ENCODE data around the gene GPR89B. TPM values are rescaled to one million over a fixed set of nuclear protein-coding genes. Genes with fewer than 3 reads are reported as not detected.
"Not testable (repeated sequence)": the region's sequence is repeated elsewhere in the genome, so short reads cannot be mapped to it uniquely, and the experiment has no call there.

The GPR89B gene
- total RNA-seq, 1 donor from 2014 or later: 32.2 TPM

DNA sequence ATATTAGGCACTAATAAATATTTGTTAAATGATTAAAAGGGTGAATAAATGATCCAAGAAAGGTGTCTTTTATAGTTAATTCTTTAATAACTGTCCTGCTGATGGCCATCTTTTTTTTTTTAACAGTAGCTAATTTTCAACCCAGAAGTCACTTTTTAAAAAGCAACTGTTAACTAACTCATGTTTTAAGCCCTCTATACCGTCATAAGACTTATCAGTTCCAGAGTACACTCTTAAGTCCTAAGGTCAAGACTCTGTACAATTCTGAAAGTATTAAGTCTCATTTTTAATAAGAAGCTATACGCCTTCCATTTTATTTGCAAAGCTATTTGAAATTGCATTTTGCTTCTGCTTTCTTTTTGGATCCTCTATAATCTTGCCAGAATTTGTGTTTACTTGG lies 2.9 kb downstream of the GPR89B start:
- not testable (repeated sequence) for DNase-seq (ENCODE audit: low spot score in 2 of 2); FAIRE-seq

DNA sequence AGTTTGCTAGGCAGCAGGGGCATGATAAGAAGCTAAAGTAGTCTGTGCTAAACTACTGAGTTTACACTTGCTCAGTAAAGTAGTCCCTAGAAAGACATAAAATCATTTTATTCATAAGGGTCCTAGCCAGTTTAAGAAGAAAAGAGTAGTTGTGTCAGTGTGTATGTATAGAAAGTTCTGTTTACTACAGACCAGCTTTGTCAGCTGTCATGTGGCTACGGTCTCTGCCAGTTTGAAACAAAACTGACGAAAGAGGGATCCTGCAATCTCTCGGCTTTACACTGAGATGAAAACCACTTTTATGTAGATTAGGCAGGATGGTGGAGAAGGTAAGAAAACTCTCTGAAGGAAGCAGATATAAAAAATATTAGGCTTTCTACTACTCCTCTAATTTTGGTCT lies 7.1 kb downstream of the GPR89B start:
- DNase-seq (ENCODE audit: low spot score in 2 of 2); FAIRE-seq: not testable (repeated sequence)

DNA sequence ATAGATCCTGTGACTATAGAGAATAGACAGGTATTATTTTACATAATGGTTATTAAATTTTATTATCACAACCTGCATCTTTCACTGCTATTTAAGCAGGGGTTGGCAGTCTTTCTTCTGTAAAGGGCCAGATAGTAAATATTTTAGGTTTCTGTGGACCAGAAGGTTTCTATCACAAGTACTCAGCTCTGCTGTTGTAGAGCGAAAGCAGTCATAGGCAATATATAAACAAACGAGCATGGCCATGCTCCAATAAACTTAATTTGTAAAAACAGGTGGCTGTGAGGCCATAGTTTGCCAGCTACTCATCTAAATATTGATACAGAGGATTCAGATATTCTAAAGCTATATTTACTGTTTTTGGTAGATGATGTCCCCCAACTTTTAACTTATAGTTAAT lies 12.2 kb downstream of the GPR89B start:
- FAIRE-seq; DNase-seq (ENCODE audit: low spot score in 2 of 2): not testable (repeated sequence)

DNA sequence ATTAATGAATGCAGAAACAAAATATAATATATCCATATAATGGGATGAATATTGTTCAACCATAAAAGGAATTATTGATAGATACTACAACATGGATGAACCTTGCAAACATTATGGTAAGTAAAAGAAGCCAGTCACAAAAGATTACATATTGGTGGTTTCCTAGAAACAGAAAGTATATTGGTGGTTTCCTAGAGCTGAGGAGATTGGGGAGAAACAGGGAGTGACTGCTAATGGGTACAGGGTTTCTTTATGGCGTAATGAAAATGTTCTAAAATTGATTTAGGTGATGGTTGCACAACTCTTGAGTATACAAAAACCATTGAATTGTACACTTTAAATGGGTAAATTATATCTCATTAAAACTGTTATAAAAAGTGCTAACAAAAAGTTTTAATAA lies 14.3 kb downstream of the GPR89B start:
- not testable (repeated sequence) for FAIRE-seq

DNA sequence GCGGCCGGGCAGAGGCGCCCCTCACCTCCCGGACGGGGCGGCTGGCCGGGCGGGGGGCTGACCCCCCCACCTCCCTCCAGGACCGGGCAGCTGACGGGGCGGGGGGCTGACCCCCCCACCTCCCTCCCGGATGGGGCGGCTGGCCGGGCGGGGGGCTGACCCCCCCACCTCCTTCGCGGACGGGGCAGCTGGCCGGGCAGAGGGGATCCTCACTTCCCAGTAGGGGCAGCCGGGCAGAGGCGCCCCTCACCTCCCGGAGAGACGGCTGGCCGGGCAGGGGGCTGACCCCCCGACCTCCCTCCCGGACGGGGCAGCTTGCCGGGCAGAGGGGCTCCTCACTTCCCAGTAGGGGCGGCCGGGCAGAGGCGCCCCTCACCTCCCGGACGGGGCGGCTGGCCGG lies 21.3 kb downstream of the GPR89B start:
- DNase-seq (ENCODE audit: low spot score in 2 of 2); FAIRE-seq: not testable (repeated sequence)

More for the DNA sequence above, 14.3 kb downstream of the GPR89B start:
- not testable (repeated sequence) for DNase-seq (ENCODE audit: low spot score in 2 of 2)

DNA sequence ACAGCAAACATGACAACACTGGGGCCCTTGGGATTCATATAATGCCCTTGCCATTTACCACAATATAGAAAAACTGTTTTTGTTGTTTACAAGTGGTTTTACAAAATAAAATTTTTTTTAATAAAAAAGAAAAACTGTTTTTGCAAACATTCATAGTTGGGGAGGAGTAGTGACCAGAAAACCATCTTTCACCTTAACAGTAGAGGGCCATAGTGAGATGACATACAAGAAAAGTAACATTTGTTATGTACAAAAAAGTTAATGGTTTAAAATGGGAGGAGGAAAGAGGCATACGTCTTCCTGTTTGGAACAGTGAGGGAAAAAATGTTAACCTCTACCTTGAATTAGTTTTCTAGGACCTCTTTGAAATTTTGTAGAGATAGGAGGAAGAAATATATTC lies 30.7 kb downstream of the GPR89B start:
- FAIRE-seq; DNase-seq (ENCODE audit: low spot score in 2 of 2): not testable (repeated sequence)

DNA sequence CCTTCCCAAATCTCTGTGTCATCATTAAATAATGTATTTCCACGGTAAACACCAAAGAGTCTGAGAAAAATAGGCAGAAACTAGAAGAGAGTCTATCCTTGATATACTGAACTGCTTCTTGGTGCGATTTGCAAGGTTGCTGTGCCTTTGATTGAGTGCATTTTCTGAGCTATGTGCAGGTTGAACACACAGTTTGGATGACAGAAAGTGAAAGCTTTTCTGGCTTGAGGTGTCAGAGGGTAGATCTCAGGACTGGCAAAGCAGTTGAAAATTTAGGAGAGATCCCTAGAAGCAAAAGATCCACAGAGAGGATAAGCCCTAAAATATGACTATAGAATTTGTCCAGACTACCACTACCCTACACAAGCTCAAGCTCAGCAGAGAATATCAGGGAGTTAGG lies 31.5 kb downstream of the GPR89B start:
- DNase-seq (ENCODE audit: low spot score in 2 of 2); FAIRE-seq: not testable (repeated sequence)

DNA sequence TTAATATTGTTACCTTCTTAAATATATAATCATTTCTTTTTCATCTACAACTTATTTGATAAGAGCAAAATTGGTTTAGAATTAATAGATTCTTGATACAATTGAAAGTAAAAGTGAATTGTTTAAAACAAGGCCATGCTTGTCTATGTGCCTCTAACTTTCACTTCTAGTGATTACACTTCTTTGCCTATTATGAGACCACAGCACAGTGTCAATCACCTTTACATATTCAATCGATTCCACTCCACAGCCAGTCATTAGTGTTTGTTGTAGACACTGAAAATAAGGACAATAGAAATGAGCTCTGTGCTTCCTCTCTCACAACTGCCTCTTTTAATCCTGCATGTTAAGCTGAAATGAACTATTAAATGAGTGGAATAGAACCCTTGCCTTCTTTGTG lies 36.4 kb downstream of the GPR89B start:
- FAIRE-seq; DNase-seq (ENCODE audit: low spot score in 2 of 2): not testable (repeated sequence)

DNA sequence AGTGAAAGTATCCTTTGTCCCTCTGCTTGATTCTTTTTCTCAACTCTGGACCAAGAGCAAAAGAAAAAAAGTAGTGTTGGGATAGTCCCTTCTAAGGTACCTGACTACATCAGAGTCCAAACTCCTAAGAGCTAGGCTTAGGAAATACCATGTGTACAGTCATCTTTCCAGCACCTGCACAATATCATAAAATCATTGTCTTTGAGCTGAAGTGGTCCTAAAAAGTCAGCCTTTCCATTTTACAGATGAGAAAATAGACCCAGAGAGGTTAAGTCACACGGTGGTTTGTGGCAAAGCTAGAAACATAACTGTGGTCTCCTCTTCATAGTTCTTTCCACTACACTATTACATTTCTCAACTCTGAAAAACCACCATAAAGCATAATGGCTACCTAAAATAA lies 38.4 kb downstream of the GPR89B start:
- not testable (repeated sequence) for DNase-seq (ENCODE audit: low spot score in 2 of 2); FAIRE-seq

DNA sequence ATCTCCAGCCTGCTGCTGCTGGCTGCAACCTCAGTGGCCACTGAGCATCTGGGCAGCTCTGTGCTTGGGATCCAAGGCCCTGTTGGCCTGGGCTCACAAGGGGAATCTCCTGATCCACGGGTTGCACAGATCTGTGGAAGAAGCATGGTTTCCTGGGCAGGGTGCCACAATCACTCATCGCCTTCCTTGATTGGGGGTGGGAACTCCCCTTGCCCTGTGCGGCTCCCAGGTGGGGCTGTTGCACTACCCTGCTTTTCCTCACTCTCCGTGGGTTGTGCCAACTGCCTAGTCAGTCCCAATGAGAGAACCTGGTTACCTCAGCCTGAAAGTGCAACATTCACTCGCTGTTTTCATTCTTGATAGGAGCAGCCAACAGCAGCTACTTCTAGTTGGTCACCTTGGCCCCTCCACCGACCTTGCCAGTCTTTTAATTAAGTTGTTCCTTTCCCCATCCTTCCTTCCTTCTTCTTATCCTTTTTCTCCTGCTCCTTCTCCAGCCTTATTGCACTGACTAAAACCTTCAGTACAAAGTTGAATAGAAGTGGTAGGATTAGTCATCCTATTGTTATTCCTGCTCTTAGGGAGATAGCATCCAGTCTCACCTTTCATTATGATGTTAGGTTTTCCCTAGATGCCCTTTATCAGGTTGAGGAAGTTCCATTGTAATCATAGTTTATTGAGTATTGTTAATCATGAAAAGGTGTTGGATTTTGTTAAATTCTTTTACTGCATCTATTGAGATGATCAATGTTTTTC lies 50.9 kb downstream of the GPR89B start:
- DNase-seq (ENCODE audit: low spot score in 2 of 2); FAIRE-seq: not testable (repeated sequence)

DNA sequence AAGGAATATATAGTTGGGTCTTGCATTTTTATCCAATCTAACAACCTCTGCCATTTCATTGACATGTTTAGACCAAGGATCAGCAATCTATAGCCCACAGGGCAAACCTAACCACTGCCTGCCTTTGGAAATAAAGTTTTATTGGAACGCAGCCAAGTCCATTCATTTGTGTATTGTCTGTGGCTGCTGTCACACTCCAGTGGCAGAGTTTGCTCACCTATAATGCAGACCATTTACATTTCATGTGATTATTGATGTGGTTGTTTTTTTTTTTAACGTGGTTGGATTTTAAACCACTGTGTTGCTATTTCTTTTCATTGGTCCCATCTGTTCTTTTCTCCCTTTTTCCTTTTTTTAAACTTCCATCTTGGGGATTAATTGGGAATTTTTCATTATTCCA lies 57.2 kb downstream of the GPR89B start:
- not testable (repeated sequence) for FAIRE-seq

DNA sequence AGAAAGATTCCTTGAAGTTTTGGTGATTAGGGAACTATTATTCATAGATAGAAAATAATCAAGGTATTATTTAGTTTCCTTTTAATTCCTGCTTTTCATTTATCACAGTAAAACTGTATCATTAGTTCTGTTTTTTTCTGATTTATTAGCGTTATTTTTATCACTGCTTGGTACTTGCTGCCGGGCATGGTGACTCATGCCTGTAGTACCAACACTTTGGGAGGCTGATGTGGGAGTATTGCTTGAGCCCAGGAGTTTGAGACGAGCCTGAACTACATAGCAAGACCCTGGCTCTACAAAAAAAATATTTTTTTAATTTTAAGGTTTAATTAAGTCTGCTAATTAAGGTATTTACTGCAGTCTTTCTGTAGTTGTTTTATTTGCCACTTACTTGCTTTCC lies 59.7 kb downstream of the GPR89B start:
- not testable (repeated sequence) for FAIRE-seq; DNase-seq (ENCODE audit: low spot score in 2 of 2)

More for the DNA sequence above, 57.2 kb downstream of the GPR89B start:
- not testable (repeated sequence) for DNase-seq (ENCODE audit: low spot score in 2 of 2)

DNA sequence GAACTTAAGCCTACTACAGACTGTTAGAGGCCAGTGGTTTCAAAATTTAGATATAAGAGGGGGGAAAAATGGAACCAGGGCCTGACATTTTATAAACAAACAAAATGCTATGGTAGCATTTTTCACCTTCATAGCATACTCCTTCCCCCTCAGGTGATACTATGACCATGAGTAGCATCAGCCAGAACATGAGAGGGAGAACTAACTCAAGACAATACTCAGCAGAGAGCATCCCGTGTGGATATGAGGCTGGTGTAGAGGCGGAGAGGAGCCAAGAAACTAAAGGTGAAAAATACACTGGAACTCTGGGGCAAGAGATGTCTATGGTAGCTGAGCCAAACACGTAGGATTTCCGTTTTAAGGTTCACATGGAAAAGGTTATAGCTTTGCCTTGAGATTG lies 64.7 kb downstream of the GPR89B start:
- FAIRE-seq; DNase-seq (ENCODE audit: low spot score in 2 of 2): not testable (repeated sequence)

DNA sequence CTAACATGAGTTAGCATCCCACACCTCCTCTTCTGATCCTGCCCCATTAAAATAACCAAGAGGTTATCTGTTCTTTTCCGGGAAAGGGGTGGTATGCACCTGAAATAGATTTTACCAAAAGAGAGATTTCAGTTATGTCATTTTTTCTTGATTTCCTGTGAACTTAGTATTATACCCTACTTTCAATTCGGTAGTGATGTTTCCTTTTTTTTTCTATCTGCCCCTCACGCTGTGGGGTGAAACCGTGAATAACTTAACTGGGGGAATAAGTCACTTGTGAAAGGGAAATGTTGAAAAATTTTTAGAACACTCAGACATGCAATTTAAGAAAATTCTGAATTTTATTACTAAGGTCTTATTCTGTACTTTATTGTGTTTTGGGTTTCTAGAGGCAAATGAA lies 65.2 kb downstream of the GPR89B start:
- not testable (repeated sequence) for DNase-seq (ENCODE audit: low spot score in 2 of 2); FAIRE-seq

DNA sequence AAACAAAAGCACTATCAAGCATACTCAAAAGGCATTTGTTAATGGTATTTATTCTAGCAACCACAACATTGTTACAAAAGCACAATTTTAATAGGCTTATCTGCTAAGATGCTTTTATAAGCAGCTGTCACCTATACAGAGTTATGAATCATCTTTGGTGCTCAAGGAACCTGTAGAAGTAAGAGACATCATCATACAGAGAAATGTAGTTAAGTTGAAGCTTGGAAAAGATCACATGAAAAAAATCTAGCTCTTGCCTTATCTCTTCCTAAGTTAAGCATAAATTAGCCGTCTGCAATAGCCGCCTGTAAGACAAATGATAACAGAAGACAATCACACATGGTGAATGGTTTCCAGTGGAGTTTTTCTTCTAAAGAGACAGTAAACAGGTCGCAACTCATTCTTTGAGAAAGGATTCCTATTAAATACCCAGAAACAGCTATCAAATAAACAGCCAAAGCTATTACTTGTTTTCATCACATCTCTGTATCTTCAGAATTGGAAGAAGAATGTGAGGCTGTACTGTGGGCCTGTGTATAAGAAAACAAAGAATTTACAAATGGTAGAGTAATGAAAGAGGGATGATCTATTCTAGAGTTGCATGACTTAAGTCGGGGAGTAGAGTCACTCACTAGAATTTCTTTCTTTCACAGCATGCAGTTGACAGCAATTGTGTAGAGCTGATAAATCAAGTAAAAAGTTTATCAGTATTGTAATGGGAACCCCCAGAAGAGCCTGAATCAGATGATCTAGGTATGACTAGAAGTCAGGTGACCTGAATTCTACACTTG lies 65.8 kb downstream of the GPR89B start:
- DNase-seq (ENCODE audit: low spot score in 2 of 2); FAIRE-seq: not testable (repeated sequence)

DNA sequence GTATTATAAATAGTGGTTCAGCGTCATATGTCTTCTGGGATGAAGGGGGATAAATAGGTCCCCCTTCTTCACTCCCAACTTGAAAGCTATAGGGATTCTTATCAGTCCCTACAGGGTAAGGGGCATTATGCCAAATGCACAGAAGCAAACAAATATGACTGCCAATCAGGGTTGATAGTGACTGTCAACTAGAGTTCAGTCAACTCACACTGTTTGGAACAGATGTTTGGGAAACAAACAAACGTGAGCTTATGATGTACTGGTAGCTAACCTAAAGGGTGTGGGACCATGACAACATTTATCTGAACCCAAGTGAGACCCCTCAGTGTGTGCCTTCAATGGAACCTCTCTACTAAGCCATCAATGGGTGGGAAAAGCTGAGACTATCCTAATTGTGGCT lies 67.9 kb downstream of the GPR89B start:
- not testable (repeated sequence) for FAIRE-seq; DNase-seq (ENCODE audit: low spot score in 2 of 2)

DNA sequence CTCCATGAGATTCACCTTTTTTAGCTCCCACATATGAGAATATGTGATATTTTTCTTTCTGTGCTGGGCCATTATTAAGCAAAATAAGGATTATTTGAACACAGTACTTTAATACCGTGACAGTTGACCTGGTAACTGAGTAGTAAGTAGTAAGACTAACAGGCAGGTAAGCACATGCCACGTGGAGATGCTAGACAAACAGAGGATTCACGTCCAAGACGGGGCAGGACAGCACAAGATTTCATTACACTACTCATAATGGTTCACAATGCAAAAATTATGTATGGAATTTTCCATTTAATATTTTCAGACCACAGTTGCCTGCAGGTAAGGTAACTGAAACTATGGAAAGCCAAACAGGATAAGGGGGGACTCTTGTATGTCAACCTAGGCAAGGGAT lies 79.5 kb downstream of the GPR89B start:
- not testable (repeated sequence) for DNase-seq (ENCODE audit: low spot score in 2 of 2); FAIRE-seq

DNA sequence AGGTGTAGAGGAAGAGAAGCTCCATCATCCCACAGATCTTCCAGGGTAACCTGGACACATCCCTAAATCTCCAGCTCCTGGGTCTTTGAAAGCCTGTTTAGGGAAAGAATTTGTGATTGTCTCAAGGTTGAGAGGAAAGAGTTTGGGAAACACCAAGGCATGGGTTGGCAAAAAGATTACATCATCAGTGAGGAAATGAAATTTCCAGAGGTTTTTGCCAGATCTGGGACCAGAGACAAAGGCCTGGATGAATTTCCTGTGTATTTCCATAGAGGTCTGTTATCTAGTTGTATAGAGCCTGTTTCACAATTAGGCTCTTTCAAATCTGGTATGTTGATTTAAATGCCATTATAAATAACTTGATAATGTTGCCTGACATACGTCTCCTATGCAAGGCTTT lies 82.3 kb downstream of the GPR89B start:
- DNase-seq (ENCODE audit: low spot score in 2 of 2) (no peak), FAIRE-seq (no peak)

DNA sequence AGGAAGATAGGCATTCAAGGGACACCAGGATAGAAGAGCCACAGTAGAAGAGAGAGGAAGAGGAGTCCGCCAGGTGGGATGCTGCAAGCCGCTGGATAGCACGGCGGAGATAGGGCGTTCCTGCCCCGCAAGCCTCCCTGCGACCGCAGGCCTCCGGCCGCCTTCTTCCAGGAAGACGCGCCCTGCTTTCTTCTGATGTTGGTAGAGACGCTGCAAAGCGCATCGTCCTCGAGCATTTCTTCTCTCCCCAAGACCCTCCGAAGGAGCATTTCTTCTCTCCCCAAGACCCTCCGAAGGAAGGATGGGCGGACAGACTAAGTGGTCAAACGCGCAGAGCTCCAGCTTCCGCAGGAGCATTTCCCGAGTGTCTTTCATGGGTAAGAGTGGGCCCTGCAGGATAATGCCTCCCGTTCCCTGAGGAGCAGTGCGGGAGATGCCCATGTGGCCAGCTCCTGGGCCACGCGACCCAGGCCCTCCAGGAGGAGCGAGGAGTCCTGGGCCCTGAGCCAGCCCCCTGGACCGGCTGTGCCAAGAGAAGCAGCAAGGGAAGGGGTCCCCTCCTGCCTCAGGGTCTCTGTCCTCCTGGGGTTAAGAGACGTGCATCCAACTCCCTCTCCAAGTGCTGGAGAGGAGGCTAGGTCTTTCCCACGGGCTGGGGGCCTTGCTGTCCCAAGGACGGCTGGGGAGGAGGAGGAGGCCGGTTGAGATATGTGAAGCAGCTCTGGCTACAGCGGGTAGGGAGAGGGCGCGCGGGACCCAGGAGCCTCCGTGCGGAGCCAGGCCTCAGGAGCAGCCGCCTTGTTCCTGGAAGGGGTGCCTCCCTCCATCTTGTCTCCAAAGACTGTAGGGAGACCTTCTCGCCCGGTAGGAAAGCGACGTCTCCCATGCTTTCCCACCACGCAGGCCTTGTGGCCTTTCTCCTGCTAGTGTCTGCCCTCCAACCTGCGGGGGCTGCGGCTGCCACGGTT lies 85.2 kb downstream of the GPR89B start:
- DNase-seq (ENCODE audit: low spot score in 2 of 2); FAIRE-seq: not testable (repeated sequence)

All from frontal cortex (tissue), 4 donors.